Spleen (tissue), 11 donors: ENCODE results near the gene USP24. TPM values are rescaled to one million over a fixed set of nuclear protein-coding genes. Genes with fewer than 3 reads are reported as not detected.

Experiments
- DNase-seq: peaks from one replicate; pipeline ENCODE4 v3.0.0-alpha.2; 2020
- H3K27ac ChIP-seq, 8 donors: fragments of 200-600 bp; sonication (generic) in 7 of 8; 1 replicate in 4 of 8; 2 replicates in 4 of 8; pipeline versions ENCODE4 v1.5.0 to v1.8.0; 2016 to 2021; ENCODE audit warnings: inconsistent platforms in 4 of 8, mild to moderate bottlenecking in 4 of 8, moderate library complexity in 1 of 8
- H3K27me3 ChIP-seq, 7 donors: fragments of 200-600 bp; sonication (generic) in 6 of 7; replicated peaks in 1 of 7; 1 replicate in 4 of 7; 2 replicates in 3 of 7; pipeline versions ENCODE4 v1.5.0 to v1.8.0; 2016 to 2021; ENCODE audit warnings: inconsistent platforms in 3 of 7, mild to moderate bottlenecking in 1 of 7
- H3K36me3 ChIP-seq, 6 donors: fragments of 200-600 bp; sonication (generic) in 5 of 6; 1 replicate in 4 of 6; 2 replicates in 2 of 6; pipeline versions ENCODE4 v1.5.0 to v1.8.0; 2016 to 2021; ENCODE audit warnings: inconsistent platforms in 2 of 6
- H3K4me1 ChIP-seq, 6 donors: fragments of 200-600 bp; sonication (generic) in 5 of 6; 1 replicate in 3 of 6; 2 replicates in 3 of 6; pipeline versions ENCODE4 v1.5.0 to v1.8.0; 2016 to 2021; ENCODE audit warnings: inconsistent platforms in 3 of 6
- H3K4me3 ChIP-seq, 8 donors: fragments of 200-600 bp; sonication (generic) in 7 of 8; 1 replicate in 4 of 8; 2 replicates in 4 of 8; pipeline versions ENCODE4 v1.5.0 to v1.8.0; 2016 to 2021; ENCODE audit warnings: inconsistent platforms in 4 of 8, mild to moderate bottlenecking in 4 of 8, moderate library complexity in 2 of 8
- H3K9me3 ChIP-seq, 8 donors: fragments of 200-600 bp; sonication (generic) in 7 of 8; 1 replicate in 4 of 8; 2 replicates in 4 of 8; pipeline versions ENCODE4 v1.5.0 to v1.8.0; 2016 to 2021; ENCODE audit warnings: inconsistent platforms in 4 of 8
- POLR2A ChIP-seq, 3 donors: fragments of 450-650 bp; IDR thresholded peaks; one replicate each; pipeline ENCODE4 v1.5.1; 2017; ENCODE audit warnings: antibody characterized with exemption in 3 of 3, mild to moderate bottlenecking in 1 of 3
- POLR2AphosphoS5 ChIP-seq, 3 donors: sonication (generic); formaldehyde crosslinking; IDR thresholded peaks; one replicate each; pipeline ENCODE4 v1.5.1; 2017; ENCODE audit warnings: antibody characterized with exemption in 3 of 3
- WGBS, 5 donors: extraction: QIAGEN DNeasy Blood & Tissue Kit in 3 of 5; methylation state at CpG; one replicate each; pipeline versions ENCODE4 v1.1.5 to v1.1.7; 2013 to 2018; 5-methylcytosine and 5-hydroxymethylcytosine counted together
- intact Hi-C: fragments of 100-400 bp; cut with DNase I; formaldehyde crosslinking; loops from one replicate; pipeline ENCODE4 v1.15.0; 2023; ENCODE audit warnings: low total_unique reads
- polyA plus RNA-seq, 3 donors: library from polyadenylated mRNA; stranded (reverse); fragments of 200-250 nt; gene quantifications; one replicate each; pipeline ENCODE4 v1.2.1, GENCODE V29; 2013
- total RNA-seq, 7 donors: library from RNA; depleted of rRNA in 3 of 7; stranded (reverse); fragments of >200 nt in 3 of 7; fragmentation: NEBNext Ultra II Directional in 4 of 7; extraction: Animal tissue kit (Norgen Biotek cat#: 25700) in 4 of 7; gene quantifications; one replicate each; pipeline versions ENCODE4 v1.1.0 to v1.2.1, GENCODE V29; 2016 to 2021
- TF ChIP-seq, protein P1 (sequence below), 11 experiments: fragments of 200-600 bp in 7 of 11; fragments of 450-650 bp in 4 of 11; sonication (generic) in 4 of 11; IDR thresholded peaks in 8 of 11; conservative IDR thresholded peaks in 3 of 11; 1 replicate in 7 of 11; 2 replicates in 4 of 11; pipeline versions ENCODE4 v1.4.0 to v1.8.0; 2016 to 2021; ENCODE audit warnings: antibody characterized with exemption in 11 of 11, inconsistent platforms in 4 of 11, mild to moderate bottlenecking in 1 of 11
- donor health status: healthy with polysubstance abuse.
- donor health status: DM: no; HTN: no; CAD: no; lungs with moderate emphysema.
- donor health status: DM: no; HTN: no; CAD: no.
- donor health status: Bipolar disorder and iron deficiency.
- donor health status: healthy.
- donor health status: DM: no; HTN: no; CAD: no.
- donor health status: DM: yes; HTN: yes; CAD: no.

The USP24 gene
- total and polyA plus RNA-seq, 10 donors: 11.6 to 94.5 (median 70.1) TPM

DNA sequence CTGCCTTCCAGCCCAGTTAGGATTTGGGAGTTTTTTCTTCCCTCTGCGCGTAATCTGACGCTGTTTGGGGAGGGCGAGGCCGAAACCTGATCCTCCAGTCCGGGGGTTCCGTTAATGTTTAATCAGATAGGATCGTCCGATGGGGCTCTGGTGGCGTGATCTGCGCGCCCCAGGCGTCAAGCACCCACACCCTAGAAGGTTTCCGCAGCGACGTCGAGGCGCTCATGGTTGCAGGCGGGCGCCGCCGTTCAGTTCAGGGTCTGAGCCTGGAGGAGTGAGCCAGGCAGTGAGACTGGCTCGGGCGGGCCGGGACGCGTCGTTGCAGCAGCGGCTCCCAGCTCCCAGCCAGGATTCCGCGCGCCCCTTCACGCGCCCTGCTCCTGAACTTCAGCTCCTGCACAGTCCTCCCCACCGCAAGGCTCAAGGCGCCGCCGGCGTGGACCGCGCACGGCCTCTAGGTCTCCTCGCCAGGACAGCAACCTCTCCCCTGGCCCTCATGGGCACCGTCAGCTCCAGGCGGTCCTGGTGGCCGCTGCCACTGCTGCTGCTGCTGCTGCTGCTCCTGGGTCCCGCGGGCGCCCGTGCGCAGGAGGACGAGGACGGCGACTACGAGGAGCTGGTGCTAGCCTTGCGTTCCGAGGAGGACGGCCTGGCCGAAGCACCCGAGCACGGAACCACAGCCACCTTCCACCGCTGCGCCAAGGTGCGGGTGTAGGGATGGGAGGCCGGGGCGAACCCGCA lies 175.7 kb downstream of the USP24 start, which contains the start of gene PCSK9:
Gene PCSK9, plus strand, starts transcription at position 207 of the 741 bp plus-strand sequence. Its CDS starts 290 bp downstream, at position 497.
- DNase-seq: no peak
- intact Hi-C loops: no loop called here
- Histone ChIP-seq H3K9me3 (no peaks in the 10 kb centered on the region), H3K4me1 (peaks cover 0 to 40% (median 13%) of the 10 kb centered on the region in 6 donors), H3K4me3 (peak within 1 kb of the TSS in 4 of 8 donors; percentile 19 to 38 (median 33)), H3K27me3 (peaks cover 0 to 78% (median 22%) of the 10 kb centered on the region in 7 donors), H3K27ac (peak within 1 kb of the TSS in 1 of 8 donors; percentile 72), H3K36me3 (peaks cover 0 to 5% (median 0%) of the 10 kb centered on the region in 6 donors)
- no peak for TF ChIP-seq POLR2AphosphoS5 (IDR thresholded peaks at IDR 0.05)
- TF ChIP-seq POLR2A (IDR thresholded peaks at IDR 0.05): no peak
- TF ChIP-seq, protein P1, sequence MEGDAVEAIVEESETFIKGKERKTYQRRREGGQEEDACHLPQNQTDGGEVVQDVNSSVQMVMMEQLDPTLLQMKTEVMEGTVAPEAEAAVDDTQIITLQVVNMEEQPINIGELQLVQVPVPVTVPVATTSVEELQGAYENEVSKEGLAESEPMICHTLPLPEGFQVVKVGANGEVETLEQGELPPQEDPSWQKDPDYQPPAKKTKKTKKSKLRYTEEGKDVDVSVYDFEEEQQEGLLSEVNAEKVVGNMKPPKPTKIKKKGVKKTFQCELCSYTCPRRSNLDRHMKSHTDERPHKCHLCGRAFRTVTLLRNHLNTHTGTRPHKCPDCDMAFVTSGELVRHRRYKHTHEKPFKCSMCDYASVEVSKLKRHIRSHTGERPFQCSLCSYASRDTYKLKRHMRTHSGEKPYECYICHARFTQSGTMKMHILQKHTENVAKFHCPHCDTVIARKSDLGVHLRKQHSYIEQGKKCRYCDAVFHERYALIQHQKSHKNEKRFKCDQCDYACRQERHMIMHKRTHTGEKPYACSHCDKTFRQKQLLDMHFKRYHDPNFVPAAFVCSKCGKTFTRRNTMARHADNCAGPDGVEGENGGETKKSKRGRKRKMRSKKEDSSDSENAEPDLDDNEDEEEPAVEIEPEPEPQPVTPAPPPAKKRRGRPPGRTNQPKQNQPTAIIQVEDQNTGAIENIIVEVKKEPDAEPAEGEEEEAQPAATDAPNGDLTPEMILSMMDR (IDR thresholded peaks at IDR 0.05 in 8 of 11, conservative IDR thresholded peaks at IDR 0.05 in 3 of 11): no peak
- WGBS, 5 donors: 2 to 6% (median 4%) methylated on average over 16 to 67 of the region's 67 CpGs

DNA sequence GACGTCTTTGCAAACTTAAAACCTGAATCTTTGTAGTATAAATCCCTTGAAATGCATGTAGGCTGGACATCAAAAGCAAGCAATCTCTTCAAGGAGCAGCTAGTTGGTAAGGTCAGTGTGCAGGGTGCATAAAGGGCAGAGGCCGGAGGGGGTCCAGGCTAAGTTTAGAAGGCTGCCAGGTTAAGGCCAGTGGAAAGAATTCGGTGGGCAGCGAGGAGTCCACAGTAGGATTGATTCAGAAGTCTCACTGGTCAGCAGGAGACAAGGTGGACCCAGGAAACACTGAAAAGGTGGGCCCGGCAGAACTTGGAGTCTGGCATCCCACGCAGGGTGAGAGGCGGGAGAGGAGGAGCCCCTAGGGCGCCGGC lies 176.2 kb downstream of the USP24 start:
- TF ChIP-seq POLR2AphosphoS5 (IDR thresholded peaks at IDR 0.05) (no peak), POLR2A (IDR thresholded peaks at IDR 0.05) (no peak)
- TF ChIP-seq, protein P1 (IDR thresholded peaks at IDR 0.05 in 8 of 11, conservative IDR thresholded peaks at IDR 0.05 in 3 of 11): no peak
- Histone ChIP-seq H3K27me3 (peaks cover 0 to 82% (median 22%) of the 10 kb centered on the region in 7 donors), H3K4me3 (peak overlapping the region in 2 of 8 donors; percentile 36 to 38)

DNA sequence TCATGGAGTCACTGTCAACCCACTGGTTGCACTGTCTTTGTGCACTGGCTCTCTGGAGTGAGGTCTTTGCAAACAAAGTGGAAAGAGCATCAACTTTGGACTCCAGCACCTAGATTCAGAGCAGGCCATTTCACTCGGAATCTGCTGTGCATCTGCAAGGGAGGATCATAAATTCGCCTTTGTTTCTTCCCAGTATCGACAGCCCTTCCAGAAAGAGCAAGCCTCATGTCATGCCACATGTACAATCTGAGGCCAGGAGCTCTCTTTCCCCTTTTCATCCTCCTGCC lies 176.7 kb downstream of the USP24 start:
- Histone ChIP-seq H3K27ac (peak overlapping the region in 1 of 8 donors; percentile 62), H3K36me3 (no peaks in the 10 kb centered on the region), H3K4me3 (no peak overlapping the region), H3K27me3 (peaks cover 0 to 87% (median 22%) of the 10 kb centered on the region in 7 donors), H3K4me1 (peaks cover 0 to 40% (median 13%) of the 10 kb centered on the region in 6 donors), H3K9me3 (no peaks in the 10 kb centered on the region)
- TF ChIP-seq, protein P1 (IDR thresholded peaks at IDR 0.05 in 8 of 11, conservative IDR thresholded peaks at IDR 0.05 in 3 of 11): no peak
- TF ChIP-seq POLR2A (IDR thresholded peaks at IDR 0.05): no peak
- no peak for TF ChIP-seq POLR2AphosphoS5 (IDR thresholded peaks at IDR 0.05)
- WGBS, 5 donors: 82 to 91% (median 87%) methylated on average over 3 of the region's 3 CpGs
- intact Hi-C loops: no loop called here
- DNase-seq: no peak

More for the DNA sequence above, 176.2 kb downstream of the USP24 start:
- Histone ChIP-seq H3K4me1 (peaks cover 0 to 40% (median 13%) of the 10 kb centered on the region in 6 donors), H3K9me3 (no peaks in the 10 kb centered on the region), H3K27ac (peak overlapping the region in 1 of 8 donors; percentile 72), H3K36me3 (no peaks in the 10 kb centered on the region)
- WGBS, 5 donors: 36 to 49% (median 42%) methylated on average over 9 of the region's 9 CpGs
- intact Hi-C loops: no loop called here
- DNase-seq: no peak
